ENCODE data around the gene PTBP1.

DNA sequence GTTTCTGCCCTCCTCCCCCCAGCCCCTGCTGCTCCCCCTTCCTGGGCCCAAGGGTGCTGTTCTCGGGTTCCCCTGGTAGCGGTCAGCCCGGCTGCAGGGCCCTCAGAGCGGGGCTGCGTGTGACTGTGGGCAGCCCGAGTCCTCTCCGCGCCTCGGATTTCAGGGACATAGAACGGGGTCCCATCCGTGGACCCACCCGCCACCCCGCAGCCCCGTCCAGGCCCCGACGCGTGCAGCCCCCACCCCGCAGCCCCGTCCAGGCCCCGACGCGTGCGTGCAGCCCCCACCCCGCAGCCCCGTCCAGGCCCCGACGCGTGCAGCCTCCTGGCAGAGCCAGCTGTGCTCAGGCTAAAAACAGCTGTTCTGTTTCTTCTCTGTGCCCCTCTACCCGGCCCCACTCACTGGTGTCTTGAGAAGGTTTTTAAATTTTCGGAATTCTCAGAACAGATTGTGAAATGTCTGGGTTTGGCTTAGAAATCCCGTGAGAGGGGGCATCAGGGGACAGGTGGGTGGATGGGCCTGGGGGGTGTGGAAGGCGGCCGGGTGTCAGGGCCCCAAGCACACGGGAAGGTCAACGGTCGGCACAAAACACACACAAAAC is 38.1 kb downstream of the PTBP1 start:
- no peak for TF ChIP-seq CTCF (IDR thresholded peaks at IDR 0.05)
- TF ChIP-seq POLR2A (IDR thresholded peaks at IDR 0.05): no peak

Data from esophagus squamous epithelium (tissue), 4 donors.